T1000 (cell line): ENCODE measurements around the gene HEBP1.

Source experiments
- DNase-seq: peaks from one replicate; lab custom pipeline; 2025; ENCODE audit warnings: mixed read lengths; lab: John Stamatoyannopoulos, UW

HEBP1 gene

DNA sequence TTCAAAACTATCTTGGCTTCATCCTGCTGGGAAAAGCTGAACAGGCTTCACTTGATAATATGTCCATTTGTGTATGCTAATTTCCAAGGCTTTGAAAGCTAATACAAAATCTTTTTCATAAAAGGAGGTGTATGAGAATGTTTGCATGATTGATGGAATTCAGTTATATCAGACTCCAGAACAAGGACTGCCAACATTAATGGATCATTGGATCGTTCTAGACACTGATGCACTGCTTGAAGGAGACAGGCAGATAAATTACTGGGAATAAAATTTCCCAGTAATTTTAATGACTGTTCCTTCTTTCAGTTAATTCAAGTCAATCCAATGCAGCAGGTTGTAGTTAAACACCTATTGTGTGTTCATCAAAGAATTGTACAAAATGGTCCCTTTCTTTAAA, 48.6 kb downstream of the HEBP1 start:
- DNase-seq, result no peak

DNA sequence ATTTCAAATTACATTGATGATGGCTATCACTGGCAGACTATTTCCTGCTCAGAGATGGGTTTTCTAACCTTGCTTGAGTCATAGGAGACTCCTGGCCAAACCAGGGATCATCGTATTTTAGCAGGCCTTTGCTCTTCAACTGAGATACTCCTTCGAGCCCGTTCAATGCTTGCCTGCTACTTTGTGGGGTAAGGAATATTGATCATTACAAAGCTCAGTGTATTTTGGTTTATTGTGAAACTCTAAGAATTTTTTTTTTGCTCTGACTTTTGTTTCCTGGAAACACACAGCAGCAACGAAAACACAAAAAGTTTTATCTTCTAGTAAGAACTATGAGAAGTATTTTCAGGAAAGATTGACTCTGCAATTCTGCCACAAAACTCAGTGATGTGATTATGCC, 52.2 kb downstream of the HEBP1 start:
- no peak for DNase-seq

DNA sequence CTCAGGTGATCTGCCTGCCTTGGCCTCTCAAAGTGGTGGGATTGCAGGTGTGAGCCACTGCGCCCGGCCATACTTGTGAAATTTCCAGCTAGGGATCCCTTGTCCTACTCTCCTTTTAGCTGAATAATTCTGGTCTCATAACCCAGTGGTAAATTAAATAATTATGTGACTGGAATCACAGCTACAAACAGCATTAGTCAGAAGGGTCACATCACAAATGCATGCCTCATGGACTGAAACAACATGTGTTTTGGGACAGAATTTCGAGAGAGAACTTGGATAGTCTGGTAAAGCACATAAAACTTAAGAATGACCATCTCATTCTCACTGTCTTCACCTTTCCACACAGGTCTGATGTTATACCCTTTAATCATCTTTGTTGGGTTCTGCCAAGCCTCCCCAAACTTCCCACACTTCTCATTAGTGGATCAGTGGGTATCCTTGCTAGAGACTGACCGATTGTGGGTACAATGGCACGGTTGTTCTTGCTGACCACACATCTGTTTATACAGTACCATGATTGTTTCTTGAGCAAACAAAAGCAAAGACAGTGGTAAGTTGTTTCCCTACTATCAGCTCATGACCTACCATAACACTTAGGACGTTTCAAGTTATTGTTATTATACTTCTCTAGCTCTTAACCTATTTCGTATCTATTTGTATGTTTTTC, 53.2 kb downstream of the HEBP1 start:
- no peak for DNase-seq

GRCh38 chr12:12945591-12945990, 54.5 kb downstream of the HEBP1 start:
- no peak for DNase-seq

GRCh38 chr12:12943586-12944260, 56.3 kb downstream of the HEBP1 start:
- no peak for DNase-seq

DNA sequence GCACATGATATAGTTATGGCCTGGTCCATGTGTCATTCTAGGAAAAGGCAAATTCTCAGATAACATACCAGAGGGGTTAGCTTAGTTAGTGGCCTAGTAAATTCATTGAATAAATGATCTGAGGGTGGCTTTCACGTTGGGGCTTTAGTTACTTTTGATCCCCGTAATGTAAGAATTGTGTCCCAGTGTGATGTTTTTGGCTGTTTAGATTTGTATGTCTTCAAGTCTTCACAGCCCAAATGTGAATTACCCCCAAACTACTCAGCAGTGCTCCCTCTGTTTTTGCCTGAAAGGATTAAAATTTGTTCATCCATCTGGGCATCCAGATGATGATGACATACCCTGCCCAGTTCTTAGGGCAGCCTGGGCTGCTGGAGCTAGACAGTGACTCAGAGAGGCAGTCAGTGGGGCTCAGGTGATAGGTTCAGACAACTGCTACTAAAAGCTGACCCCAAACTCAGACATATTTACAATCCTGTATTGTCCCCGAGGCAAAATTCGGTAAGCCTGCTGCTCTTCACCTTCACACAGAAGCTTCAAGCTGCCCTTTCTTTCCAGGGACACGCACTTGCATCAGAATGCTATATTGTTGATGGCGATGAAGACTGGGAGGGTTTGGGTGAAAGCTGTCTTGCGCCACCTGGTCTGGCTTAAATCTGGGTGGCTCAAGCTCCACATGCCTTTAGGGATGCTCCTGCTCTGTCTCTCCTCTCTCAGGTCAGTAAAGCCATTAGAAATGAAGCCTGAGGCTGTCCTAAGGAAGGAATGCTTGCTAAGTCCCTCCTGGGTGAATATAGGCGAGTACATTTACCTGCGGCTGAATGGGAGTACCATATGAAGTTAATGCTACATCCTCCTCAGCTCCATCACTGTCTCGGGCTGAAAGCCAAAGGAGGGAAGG, 58.4 kb downstream of the HEBP1 start:
- no peak for DNase-seq

DNA sequence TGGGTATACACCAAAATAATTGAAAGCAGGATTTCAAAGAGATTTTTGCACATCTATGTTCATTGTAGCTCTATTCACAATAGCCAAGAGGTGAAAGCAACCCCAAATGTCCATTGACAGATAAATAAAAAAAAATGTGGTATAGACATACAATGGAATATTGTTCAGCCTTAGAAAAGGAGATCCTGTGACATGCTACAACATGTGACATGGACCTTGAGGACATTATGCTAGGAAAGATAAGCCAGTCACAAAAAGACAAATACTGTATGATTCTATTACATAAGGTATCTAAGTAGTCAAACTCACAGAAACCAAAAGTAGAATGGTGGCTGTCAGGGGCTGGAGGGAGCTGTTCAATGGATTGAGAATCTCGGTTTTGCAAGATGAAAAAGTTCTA, 60.2 kb downstream of the HEBP1 start:
- no peak for DNase-seq

- no peak for DNase-seq
These were observed 61.5 kb downstream of the HEBP1 start for GRCh38 chr12:12938541-12938940.

GRCh38 chr12:12936983-12937491, 63.0 kb downstream of the HEBP1 start:
- no peak for DNase-seq

DNA sequence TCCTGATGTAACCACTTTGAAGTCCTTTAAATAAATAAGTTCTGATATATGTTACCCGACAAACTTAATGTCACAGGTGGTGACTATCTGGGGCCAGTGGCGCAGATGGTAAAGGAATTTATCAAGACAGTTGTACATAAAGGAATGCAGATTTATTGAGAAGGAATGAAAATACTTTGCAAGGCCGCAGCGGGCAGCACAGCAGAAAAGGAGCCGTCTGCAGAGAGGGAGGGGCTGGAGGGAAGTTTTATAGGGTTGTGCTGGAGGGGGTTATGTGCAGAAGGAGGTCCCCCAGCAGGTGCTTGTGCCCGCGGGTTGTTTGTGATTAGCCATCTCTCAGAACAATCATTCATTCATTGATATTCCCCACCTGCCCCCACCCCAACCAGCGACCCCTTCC, 65.5 kb downstream of the HEBP1 start:
- DNase-seq, result no peak

GRCh38 chr12:12933742-12934141, 66.3 kb downstream of the HEBP1 start:
- DNase-seq, result no peak

DNA sequence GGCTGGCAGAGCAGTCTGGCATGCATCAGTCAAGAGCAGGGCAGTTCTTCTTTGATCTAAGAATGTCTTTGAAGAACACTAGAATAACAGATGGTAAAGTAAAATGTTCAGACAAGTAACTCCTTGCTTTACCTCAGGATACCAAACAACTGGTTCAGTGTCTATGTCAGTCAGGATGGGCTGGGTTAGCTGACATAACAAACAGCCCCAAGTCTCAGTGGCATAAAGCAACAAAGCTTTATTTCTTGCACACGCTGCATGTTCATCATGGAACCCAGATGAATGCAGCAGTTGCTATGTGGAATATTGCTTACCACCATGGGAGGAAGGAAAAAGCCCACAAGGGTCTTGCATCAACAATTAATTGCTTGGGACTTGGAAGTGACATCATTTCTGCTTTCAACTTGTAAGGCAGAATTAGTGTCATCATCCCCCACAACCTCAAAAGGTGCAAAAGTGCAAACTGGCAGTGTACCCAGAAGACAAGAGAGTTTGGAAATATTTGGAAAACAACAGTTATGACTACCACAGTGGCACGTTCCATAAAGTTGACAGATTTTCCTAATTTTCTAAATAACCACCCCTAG, 69.3 kb downstream of the HEBP1 start:
- DNase-seq, result no peak

DNA sequence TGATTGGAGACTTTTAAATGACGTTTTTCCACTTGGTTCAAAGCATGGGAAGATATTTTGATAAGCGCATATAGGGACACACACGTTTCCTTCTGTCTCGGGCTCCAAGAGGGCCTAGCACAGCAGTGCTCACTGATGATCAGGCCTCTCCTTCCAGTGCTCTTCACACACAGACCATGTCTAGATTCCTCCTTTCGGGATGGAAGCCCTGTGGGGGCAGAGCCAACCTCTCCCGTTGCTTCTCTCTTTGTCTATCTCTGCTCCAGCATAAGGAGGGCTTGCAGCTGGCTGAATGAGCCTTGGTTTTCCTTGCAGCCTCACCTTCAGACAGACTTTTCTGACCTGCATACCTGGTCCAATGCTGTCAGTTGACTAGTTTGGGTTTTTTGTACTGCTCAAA, 70.4 kb downstream of the HEBP1 start:
- no peak for DNase-seq

DNA sequence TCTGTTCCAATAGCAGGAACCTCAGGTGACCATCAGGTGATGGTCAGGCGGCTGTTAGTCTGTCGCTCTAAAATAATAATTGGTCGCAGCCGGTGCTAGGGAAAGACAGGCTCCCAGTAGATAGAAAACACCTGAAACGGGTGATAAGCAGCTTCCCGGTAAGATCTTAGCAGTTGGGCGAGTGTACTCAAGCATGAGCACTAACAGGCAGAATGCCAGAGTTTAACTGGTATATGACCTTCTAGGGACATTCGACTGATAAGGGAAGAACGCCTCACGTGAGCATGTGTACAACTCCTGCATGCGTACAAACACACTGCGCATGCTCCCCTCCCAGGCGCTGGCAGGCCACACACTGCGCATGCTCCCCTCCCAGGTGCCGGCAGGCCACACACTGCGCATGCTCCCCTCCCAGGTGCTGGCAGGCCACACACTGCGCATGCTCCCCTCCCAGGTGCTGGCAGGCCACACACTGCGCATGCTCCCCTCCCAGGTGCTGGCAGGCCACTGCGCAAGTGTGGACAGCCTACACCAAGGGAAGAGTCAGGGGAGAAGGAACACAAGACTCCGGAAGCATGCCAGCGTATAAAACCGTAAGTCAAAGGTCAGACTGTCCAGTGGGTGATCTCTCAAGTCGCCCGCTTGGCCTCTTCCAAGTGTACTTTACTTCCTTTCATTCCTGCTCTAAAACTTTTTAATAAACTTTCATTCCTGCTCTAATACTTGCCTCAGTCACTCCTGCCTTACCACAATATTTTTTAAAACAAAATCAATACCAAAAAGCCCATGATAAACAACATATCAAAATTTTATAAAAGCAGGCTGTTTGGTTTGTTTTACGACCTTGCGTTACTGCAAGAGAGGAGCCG, 72.6 kb downstream of the HEBP1 start:
- no peak for DNase-seq

- no peak for DNase-seq
These were observed 73.4 kb downstream of the HEBP1 start for GRCh38 chr12:12926571-12927071.

GRCh38 chr12:12925388-12925787, 74.7 kb downstream of the HEBP1 start:
- no peak for DNase-seq
